ENCODE data around the gene SLCO3A1. TPM values are rescaled to one million over a fixed set of nuclear protein-coding genes. Genes with fewer than 3 reads are reported as not detected.

Gene SLCO3A1
- total RNA-seq, 2 experiments from 2014 or later = 8.5 to 40.0 TPM

- intact Hi-C loops (cut with micrococcal nuclease; ENCODE audit: unreplicated experiment) = no loop called here
- no peak for DNase-seq (ENCODE audit: low spot score)
- Histone ChIP-seq H3K27ac (ENCODE audit: low read depth, low read length, poor library complexity, severe bottlenecking) (no peak overlapping the region), H3K4me3 (ENCODE audit: low read depth, low read length, poor library complexity, severe bottlenecking) (no peak overlapping the region), H3K9me3 (ENCODE audit: low read length) (no peaks in the 10 kb centered on the region), H2AFZ (ENCODE audit: low read length) (no peak overlapping the region), H3K9me2 (ENCODE audit: insufficient read depth, low read length) (no peaks in the 10 kb centered on the region), H3K79me2 (ENCODE audit: insufficient read depth, low read depth, low read length) (no peaks in the 10 kb centered on the region), H3K36me3 (ENCODE audit: insufficient read depth, low read length) (no peaks in the 10 kb centered on the region), H3K4me1 (ENCODE audit: insufficient read depth, low read length, poor library complexity, severe bottlenecking) (peaks cover 29% of the 10 kb centered on the region), H3K4me2 (ENCODE audit: low read length) (no peak overlapping the region), H4K20me1 (ENCODE audit: insufficient read depth, low read length) (peaks cover 7% of the 10 kb centered on the region; the same call in 1 of the 2 replicates)
- TF ChIP-seq CTCF (conservative IDR thresholded peaks at IDR 0.05; ENCODE audit: low read length) (no peak), EZH2phosphoT487 (IDR thresholded peaks at IDR 0.05; ENCODE audit: borderline replicate concordance, low read depth, low read length) (no peak)
- CTCF ChIA-PET (ENCODE audit: unreplicated experiment) = no interaction called here
- POLR2A ChIA-PET = no interaction called here
- BruUV-seq (replicated peaks) = no TSS peak
Observed at GRCh38 chr15:92073044-92073785, 219.7 kb downstream of the SLCO3A1 start.

- Histone ChIP-seq H3K4me1 (ENCODE audit: insufficient read depth, low read length, poor library complexity, severe bottlenecking) (peaks cover 29% of the 10 kb centered on the region), H3K36me3 (ENCODE audit: insufficient read depth, low read length) (no peaks in the 10 kb centered on the region), H3K79me2 (ENCODE audit: insufficient read depth, low read depth, low read length) (no peaks in the 10 kb centered on the region), H3K27ac (ENCODE audit: low read depth, low read length, poor library complexity, severe bottlenecking) (no peak overlapping the region), H3K9me2 (ENCODE audit: insufficient read depth, low read length) (no peaks in the 10 kb centered on the region), H3K4me3 (ENCODE audit: low read depth, low read length, poor library complexity, severe bottlenecking) (no peak overlapping the region), H3K4me2 (ENCODE audit: low read length) (no peak overlapping the region), H3K9me3 (ENCODE audit: low read length) (no peaks in the 10 kb centered on the region), H2AFZ (ENCODE audit: low read length) (no peak overlapping the region), H4K20me1 (ENCODE audit: insufficient read depth, low read length) (peaks cover 7% of the 10 kb centered on the region; the same call in 1 of the 2 replicates)
- TF ChIP-seq EZH2phosphoT487 (IDR thresholded peaks at IDR 0.05; ENCODE audit: borderline replicate concordance, low read depth, low read length) (no peak), CTCF (conservative IDR thresholded peaks at IDR 0.05; ENCODE audit: low read length) (no peak)
- intact Hi-C loops (cut with micrococcal nuclease; ENCODE audit: unreplicated experiment) = no loop called here
- no peak for DNase-seq (ENCODE audit: low spot score)
- CTCF ChIA-PET (ENCODE audit: unreplicated experiment) = no interaction called here
- no TSS peak for BruUV-seq (replicated peaks)
- POLR2A ChIA-PET = no interaction called here
Observed at GRCh38 chr15:92074101-92074500, 220.6 kb downstream of the SLCO3A1 start.

- no peak overlapping the region for H3K27ac ChIP-seq (ENCODE audit: low read depth, low read length, poor library complexity, severe bottlenecking)
- no peak overlapping the region for H3K4me3 ChIP-seq (ENCODE audit: low read depth, low read length, poor library complexity, severe bottlenecking)
Observed at GRCh38 chr15:92074646-92075045, 221.1 kb downstream of the SLCO3A1 start.

More at GRCh38 chr15:92074646-92075045, 221.1 kb downstream of the SLCO3A1 start:
- POLR2A ChIA-PET = no interaction called here
- intact Hi-C loops (cut with micrococcal nuclease; ENCODE audit: unreplicated experiment) = no loop called here
- Histone ChIP-seq H4K20me1 (ENCODE audit: insufficient read depth, low read length) (peaks cover 7% of the 10 kb centered on the region; the same call in 1 of the 2 replicates), H3K4me2 (ENCODE audit: low read length) (peak overlapping the region; percentile 7; the same call in 1 of the 2 replicates), H3K9me3 (ENCODE audit: low read length) (no peaks in the 10 kb centered on the region), H3K36me3 (ENCODE audit: insufficient read depth, low read length) (no peaks in the 10 kb centered on the region), H3K9me2 (ENCODE audit: insufficient read depth, low read length) (no peaks in the 10 kb centered on the region), H3K79me2 (ENCODE audit: insufficient read depth, low read depth, low read length) (no peaks in the 10 kb centered on the region), H3K4me1 (ENCODE audit: insufficient read depth, low read length, poor library complexity, severe bottlenecking) (peaks cover 29% of the 10 kb centered on the region), H2AFZ (ENCODE audit: low read length) (no peak overlapping the region)
- no TSS peak for BruUV-seq (replicated peaks)
- TF ChIP-seq EZH2phosphoT487 (IDR thresholded peaks at IDR 0.05; ENCODE audit: borderline replicate concordance, low read depth, low read length) (no peak), CTCF (conservative IDR thresholded peaks at IDR 0.05; ENCODE audit: low read length) (no peak)
- peak; percentile 31 for DNase-seq (ENCODE audit: low spot score)
- CTCF ChIA-PET (ENCODE audit: unreplicated experiment) = no interaction called here
